ENCODE measurements around the gene SLC25A12. TPM values are rescaled to one million over a fixed set of nuclear protein-coding genes. Genes with fewer than 3 reads are reported as not detected.

The SLC25A12 gene
- total RNA-seq, 4 donors from 2014 or later: 15.9 to 20.5 (median 18.6) TPM

GRCh38 chr2:171792157-171792556, 101.9 kb downstream of the SLC25A12 start:
- Histone ChIP-seq H3K27me3 (no peaks in the 10 kb centered on the region), H3K9me3 (no peaks in the 10 kb centered on the region), H3K4me1 (no peaks in the 10 kb centered on the region), H3K4me3 (no peak overlapping the region), H3K36me3 (peaks cover 0 to 67% (median 0%) of the 10 kb centered on the region in 3 donors), H3K27ac (no peak overlapping the region)
- no peak for DNase-seq (ENCODE audit: low spot score in 2 of 2)
- TF ChIP-seq, protein P1, sequence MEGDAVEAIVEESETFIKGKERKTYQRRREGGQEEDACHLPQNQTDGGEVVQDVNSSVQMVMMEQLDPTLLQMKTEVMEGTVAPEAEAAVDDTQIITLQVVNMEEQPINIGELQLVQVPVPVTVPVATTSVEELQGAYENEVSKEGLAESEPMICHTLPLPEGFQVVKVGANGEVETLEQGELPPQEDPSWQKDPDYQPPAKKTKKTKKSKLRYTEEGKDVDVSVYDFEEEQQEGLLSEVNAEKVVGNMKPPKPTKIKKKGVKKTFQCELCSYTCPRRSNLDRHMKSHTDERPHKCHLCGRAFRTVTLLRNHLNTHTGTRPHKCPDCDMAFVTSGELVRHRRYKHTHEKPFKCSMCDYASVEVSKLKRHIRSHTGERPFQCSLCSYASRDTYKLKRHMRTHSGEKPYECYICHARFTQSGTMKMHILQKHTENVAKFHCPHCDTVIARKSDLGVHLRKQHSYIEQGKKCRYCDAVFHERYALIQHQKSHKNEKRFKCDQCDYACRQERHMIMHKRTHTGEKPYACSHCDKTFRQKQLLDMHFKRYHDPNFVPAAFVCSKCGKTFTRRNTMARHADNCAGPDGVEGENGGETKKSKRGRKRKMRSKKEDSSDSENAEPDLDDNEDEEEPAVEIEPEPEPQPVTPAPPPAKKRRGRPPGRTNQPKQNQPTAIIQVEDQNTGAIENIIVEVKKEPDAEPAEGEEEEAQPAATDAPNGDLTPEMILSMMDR (IDR thresholded peaks at IDR 0.05): no peak
- no peak for TF ChIP-seq EP300 (IDR thresholded peaks at IDR 0.05)
- no peak for TF ChIP-seq POLR2A (IDR thresholded peaks at IDR 0.05)
- 97 to 98% methylated on average over 3 of the region's 3 CpGs for WGBS, 2 donors

- Histone ChIP-seq H3K4me3 (no peak overlapping the region), H3K27ac (no peak overlapping the region), H3K9me3 (no peaks in the 10 kb centered on the region), H3K4me1 (no peaks in the 10 kb centered on the region), H3K36me3 (peaks cover 0 to 75% (median 0%) of the 10 kb centered on the region in 3 donors), H3K27me3 (no peaks in the 10 kb centered on the region)
- TF ChIP-seq POLR2A (IDR thresholded peaks at IDR 0.05): no peak
- TF ChIP-seq EP300 (IDR thresholded peaks at IDR 0.05): no peak
- TF ChIP-seq, protein P1 (IDR thresholded peaks at IDR 0.05): no peak
- DNase-seq (ENCODE audit: low spot score in 2 of 2): no peak
- 73 to 85% methylated on average over 4 of the region's 4 CpGs for WGBS, 2 donors
These were observed 102.7 kb downstream of the SLC25A12 start for GRCh38 chr2:171791361-171791760.

GRCh38 chr2:171789956-171790355, 104.1 kb downstream of the SLC25A12 start:
- Histone ChIP-seq H3K27ac (no peak overlapping the region), H3K4me3 (no peak overlapping the region), H3K9me3 (no peaks in the 10 kb centered on the region), H3K4me1 (no peaks in the 10 kb centered on the region), H3K27me3 (no peaks in the 10 kb centered on the region), H3K36me3 (peaks cover 0 to 84% (median 3%) of the 10 kb centered on the region in 3 donors)
- WGBS, 2 donors: 77 to 87% methylated on average over 6 of the region's 6 CpGs
- no peak for TF ChIP-seq POLR2A (IDR thresholded peaks at IDR 0.05)
- TF ChIP-seq EP300 (IDR thresholded peaks at IDR 0.05): no peak
- TF ChIP-seq, protein P1 (IDR thresholded peaks at IDR 0.05): no peak
- DNase-seq (ENCODE audit: low spot score in 2 of 2): no peak

DNA sequence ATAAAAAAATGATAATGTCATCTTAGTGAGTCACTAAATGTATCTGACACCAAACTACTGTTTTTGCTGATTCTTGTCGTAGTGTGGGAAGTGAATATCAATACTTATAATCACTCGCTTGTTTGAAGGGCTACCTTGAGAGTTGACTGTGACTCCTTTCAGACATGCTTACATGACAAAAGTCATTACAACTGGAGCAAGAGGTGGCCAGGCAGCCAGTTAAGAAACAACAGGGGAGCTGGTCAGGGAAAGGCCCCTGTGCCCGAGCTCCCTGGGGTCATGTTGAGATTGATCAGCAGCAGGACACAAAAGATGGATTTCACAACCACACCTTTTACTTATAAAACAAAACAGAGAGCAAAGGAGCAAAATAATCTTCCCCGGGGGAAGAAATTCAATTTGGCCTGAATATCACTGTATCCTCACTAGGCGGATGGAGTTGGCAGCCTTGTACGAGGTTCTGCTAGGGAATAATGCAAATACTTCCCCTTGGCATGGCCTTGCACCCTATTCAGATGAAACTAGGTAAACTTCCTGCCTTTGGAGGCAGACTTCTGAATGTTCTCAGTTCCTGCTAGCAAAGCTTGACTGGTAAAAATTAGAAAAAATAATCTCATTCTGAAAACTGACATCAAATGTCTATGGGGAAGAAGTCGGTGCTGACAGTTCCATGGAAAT, 105.6 kb downstream of the SLC25A12 start:
- DNase-seq (ENCODE audit: low spot score in 2 of 2): no peak
- Histone ChIP-seq H3K4me3 (no peak overlapping the region), H3K4me1 (no peaks in the 10 kb centered on the region), H3K27ac (no peak overlapping the region), H3K27me3 (no peaks in the 10 kb centered on the region), H3K9me3 (no peaks in the 10 kb centered on the region), H3K36me3 (peaks cover 0 to 95% (median 3%) of the 10 kb centered on the region in 3 donors)
- 70 to 81% methylated on average over 7 of the region's 7 CpGs for WGBS, 2 donors
- TF ChIP-seq, protein P1 (IDR thresholded peaks at IDR 0.05): no peak
- TF ChIP-seq EP300 (IDR thresholded peaks at IDR 0.05): no peak
- TF ChIP-seq POLR2A (IDR thresholded peaks at IDR 0.05): no peak

GRCh38 chr2:171787333-171788072, 106.5 kb downstream of the SLC25A12 start:
- 82 to 83% methylated on average over 8 to 11 of the region's 11 CpGs for WGBS, 2 donors
- Histone ChIP-seq H3K36me3 (peaks cover 0 to 97% (median 3%) of the 10 kb centered on the region in 3 donors), H3K4me1 (no peaks in the 10 kb centered on the region), H3K4me3 (no peak overlapping the region), H3K27ac (no peak overlapping the region), H3K27me3 (no peaks in the 10 kb centered on the region), H3K9me3 (no peaks in the 10 kb centered on the region)
- no peak for DNase-seq (ENCODE audit: low spot score in 2 of 2)
- no peak for TF ChIP-seq POLR2A (IDR thresholded peaks at IDR 0.05)
